Ramos (cell line): ENCODE data around the gene DDX41.
"Not testable (repeated sequence)": the region's sequence is repeated elsewhere in the genome, so short reads cannot be mapped to it uniquely, and the experiment has no call there.

ENCODE experiments used
- in situ Hi-C: fragments of 300-500 bp; cut with MboI; formaldehyde crosslinking; loops from one replicate; pipeline ENCODE4 v1.14.3; 2022; ENCODE audit warnings: low sequenced_read_pairs; ENCODE audit not compliant: unreplicated experiment

Gene DDX41

GRCh38 chr5:177538876-177539275, 22.1 kb upstream of the DDX41 start:
- in situ Hi-C loops: no loop called here

- in situ Hi-C loops: no loop called here
Observed at GRCh38 chr5:177537389-177538361, 20.9 kb upstream of the DDX41 start.

DNA sequence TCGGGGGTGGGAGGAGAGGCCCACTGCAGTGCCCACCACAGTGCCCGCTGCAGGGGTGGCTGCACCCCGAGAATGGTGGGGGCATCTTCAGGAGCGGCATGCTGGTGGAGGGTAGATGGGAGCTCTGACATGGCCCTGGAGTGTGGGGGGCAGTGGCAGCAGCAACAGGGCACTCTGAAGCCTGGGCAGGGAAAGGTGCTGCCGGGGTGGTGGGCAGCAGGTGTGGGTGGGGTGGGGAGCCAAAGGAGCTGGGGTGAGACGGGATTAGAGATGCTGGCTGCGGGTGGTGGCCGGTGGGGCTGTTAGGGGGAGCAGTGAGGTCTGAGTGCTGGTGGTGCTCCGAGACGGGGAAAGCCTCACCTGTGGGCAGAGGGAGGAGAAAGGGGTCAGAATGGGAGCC, 19.6 kb upstream of the DDX41 start:
- in situ Hi-C loops: no loop called here

DNA sequence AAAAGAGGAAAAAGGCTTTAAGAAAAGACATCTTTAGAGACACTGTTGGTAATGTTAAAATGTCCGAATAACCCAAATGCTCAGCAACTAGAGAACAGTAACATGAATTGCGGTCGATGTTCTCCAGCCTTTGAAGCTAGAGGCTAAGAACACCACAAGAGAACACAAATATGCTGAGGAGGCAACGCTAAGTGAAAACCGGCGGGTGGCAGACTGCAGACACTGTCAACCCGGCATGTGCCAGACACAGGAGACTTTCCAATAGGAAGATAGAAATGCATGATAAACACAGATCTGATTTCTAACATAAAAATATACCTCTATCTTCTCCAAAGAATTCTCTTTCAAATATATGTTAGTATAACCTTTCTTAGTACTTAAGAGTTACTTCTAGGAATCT, 18.4 kb upstream of the DDX41 start:
- in situ Hi-C loops: no loop called here

GRCh38 chr5:177534433-177534832, 17.7 kb upstream of the DDX41 start:
- in situ Hi-C loops: not testable (repeated sequence)

DNA sequence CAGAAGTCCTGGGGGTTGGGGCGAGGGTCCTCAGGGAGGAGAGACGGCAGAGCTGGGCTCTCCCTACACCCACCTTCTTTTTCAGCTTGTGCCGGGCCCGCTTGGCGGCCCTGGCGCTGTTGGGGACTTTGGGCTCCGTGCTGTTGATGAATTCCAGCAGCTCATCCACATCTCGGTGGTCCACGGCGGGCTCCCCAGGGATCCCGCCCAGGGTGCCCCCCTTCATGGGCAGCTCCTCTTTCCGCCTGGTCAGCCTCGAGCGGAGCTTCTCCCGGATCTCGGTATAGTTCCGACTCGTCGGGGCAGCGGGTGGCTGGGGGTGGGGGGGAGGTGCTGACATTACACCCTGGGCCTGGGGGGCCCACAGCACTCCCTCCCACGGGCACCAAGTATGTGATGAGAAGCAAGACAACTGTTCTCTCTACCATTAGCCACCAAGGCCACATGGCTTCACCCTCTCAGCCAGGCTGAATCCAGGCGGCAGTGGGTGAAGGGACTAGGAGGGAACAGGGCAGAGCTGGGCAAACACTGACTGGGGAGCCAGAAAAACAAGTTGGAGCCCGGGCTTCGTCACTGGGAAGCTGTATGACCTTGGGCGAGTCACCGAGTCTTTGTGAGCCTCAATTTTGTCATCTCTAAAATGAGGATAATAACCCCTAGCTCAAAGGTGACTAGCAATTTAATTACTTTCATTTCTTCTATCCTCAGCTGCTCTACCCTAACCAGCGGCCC, 14.6 kb upstream of the DDX41 start:
- in situ Hi-C loops: no loop called here

GRCh38 chr5:177530638-177531037, 13.9 kb upstream of the DDX41 start:
- in situ Hi-C loops: no loop called here

GRCh38 chr5:177529247-177530203, 12.8 kb upstream of the DDX41 start:
- in situ Hi-C loops: no loop called here

DNA sequence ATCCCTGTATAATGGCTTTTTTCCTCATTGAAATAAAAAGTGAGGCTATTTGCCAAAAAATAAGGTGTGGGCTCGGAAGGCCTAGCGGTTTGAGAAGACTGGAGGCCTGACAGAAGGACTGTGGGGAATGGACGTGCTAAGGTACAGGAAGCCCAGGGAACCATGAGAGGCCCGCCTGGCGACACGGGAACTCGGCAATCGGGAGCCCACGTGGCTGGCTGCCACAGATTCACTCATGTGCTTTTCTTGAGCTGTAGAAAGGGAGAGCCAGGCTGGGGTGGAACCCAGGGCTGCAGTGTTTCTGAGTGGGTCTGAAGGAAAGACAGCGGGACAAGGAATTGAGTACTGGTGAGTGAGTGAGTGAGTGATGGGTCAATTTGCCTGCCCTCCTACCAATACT, 11.9 kb upstream of the DDX41 start:
- in situ Hi-C loops: no loop called here

DNA sequence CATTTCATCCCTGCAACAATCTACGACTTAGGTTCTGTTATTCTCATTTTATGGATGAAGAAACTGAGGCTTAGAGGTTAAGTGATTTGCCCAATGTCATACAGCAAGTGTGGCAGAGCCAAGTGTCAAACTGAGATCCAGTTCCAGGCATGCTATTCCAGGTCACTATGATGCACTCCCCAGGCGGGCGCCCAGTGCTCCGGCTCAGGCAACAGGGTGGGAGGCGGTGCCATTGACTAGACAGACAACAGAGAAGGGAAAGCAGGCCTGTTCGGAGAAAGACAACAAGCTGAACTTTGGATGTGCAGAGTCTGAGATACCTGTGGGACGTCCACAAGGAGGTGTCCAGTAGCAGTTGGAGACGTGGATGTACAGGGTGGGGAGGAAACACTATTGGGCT, 10.8 kb upstream of the DDX41 start:
- in situ Hi-C loops: no loop called here

DNA sequence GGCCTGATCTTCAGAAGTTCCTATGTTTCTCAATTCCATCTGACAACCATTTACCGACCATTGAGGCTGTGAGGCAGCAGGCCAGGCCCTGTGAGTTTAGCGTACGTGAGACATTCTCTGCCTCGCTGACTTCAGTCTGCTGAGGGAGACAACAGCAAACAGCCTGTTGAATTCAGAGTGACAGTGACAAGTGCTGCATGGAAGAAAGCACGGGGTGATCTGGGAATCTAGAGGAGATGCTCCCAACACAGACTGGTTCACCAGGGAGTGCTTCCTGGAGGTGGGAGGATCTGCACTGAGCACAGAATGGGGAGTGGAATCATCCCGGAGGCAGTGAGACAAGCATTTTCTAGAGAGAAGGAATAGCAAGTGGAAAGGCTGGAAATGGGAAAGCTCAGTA, 10.0 kb upstream of the DDX41 start:
- in situ Hi-C loops: no loop called here

DNA sequence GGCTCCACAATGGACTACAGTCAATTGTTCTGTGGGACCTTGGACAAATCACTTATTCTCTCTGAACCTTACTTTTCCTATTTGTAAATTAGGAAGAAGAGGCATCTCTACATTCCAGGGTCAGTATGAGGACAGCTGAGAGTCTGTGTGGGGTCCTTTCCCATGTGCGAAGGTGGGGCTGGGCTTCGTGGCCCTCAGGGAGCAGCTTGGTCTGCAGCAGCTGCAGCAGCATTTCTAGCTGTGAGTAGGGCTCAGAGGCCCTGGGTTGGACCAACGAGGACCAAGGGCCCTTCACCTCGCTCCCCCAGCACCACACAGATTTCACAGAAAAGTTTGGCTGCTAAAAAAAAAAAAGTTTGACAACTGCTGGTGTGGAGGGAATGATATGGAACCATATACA, 9.4 kb upstream of the DDX41 start:
- in situ Hi-C loops: no loop called here

- in situ Hi-C loops: no loop called here
Observed at GRCh38 chr5:177524941-177525655, 8.3 kb upstream of the DDX41 start.

GRCh38 chr5:177524539-177524900, 7.8 kb upstream of the DDX41 start:
- in situ Hi-C loops: no loop called here

DNA sequence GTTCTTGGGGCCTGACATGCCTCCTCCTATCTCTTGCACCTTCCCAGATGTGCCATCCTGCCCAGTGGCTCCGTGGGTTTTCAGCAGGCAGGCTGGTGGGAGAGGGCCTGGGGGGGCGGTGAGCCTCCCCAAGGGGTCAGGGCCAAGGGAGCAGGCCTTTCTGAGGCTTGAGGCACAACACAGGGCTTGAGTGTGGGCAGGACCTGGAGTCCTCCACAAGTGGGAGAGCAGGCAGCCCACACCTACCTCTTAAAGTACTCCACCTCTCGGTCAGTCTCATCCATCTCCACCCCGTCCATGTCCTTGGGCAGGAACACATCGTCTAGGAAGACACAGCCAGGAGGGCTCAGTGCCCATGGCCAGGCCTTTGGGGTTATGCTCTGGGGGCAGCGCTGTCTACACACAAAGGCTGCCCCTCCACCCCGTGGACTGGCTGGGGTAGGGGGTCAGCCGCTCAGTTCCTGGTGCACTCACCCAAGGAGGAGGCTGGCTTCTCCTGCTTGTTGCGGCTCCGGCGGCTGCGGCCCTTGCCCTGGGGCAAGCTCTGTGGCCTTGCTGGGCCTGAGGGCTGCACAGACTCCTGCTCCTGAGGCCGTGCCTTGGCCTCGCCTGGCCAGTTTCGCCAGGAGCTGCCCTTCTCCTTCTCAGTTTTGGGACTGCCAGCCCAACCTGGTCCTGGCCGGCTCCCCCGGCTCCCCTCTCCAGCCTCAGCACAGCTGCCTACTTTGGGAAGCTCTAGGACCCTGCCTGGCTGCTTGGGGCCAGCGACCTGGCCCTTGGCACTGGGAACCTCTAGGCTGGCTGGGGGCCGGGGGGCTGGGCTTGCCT, 7.2 kb upstream of the DDX41 start:
- in situ Hi-C loops: no loop called here

DNA sequence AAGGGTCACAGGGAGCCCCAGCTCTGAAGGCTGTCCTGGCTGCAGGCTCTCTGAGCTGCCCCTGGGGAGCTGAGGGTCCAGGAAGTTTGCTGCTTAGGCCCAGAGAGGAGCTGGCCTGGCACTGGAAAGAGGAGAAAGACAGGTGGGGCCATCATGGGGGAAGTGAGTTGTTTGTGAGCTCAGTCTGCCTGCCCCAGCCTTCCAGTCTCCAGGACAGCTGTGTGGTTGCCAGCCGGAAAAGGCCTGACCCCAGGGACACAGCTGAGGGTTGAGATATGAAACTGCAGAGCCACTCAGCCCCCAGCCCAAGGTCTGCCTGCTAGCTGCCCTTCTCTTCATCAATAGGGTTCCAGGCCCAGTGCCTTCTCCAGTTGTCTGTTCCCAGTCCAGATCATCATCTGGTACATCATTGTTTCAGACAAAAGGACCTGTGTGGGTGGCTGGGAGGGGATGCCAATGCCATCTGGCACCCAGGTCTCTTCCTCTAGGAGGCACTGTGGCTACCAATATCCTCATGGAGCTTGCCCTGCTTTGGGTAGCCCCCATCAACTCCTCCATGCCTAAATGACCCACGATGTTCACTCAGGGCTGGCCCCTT, 4.3 kb upstream of the DDX41 start:
- in situ Hi-C loops: no loop called here

DNA sequence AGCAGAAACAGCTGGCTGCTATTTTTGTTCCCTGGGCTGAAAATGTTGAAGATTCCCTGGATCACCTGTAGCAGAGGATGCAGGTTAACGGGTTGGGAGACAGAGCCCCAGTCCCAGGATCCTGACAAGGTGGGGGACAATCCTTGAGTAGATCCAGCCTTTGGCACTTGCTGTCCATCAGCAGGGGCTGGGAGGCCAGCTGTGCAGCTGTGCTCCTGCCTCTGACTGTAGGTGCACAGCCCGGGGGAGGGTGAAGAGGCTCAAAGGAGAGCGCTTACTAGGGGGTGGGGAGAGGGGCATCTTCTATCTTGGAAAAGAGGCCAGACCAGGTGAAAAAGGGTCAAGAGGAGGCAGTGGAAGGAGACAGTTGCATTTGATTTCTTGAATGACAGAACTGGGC, 3.5 kb upstream of the DDX41 start:
- in situ Hi-C loops: no loop called here

- in situ Hi-C loops: no loop called here
Observed at GRCh38 chr5:177519463-177520235, 2.9 kb upstream of the DDX41 start.
